Measurements from ENCODE around the gene DCUN1D1. TPM values are rescaled to one million over a fixed set of nuclear protein-coding genes. Genes with fewer than 3 reads are reported as not detected.

Gene DCUN1D1
- total RNA-seq, 4 donors from 2014 or later, result 33.6 to 52.8 (median 35.0) TPM

- no peak for TF ChIP-seq POLR2A (IDR thresholded peaks at IDR 0.05)
- no peak for TF ChIP-seq CTCF (IDR thresholded peaks at IDR 0.05)
- Histone ChIP-seq H3K9me3 (no peaks in the 10 kb centered on the region), H3K36me3 (peaks cover 11 to 14% of the 10 kb centered on the region in 2 donors), H3K27me3 (no peaks in the 10 kb centered on the region), H3K27ac (no peak overlapping the region), H3K4me3 (replicated peaks in 1 of 3) (no peak overlapping the region), H3K4me1 (peaks cover 0 to 2% of the 10 kb centered on the region in 2 donors)
- WGBS, 2 donors, result 96 to 97% methylated on average over 3 of the region's 3 CpGs
- no peak for DNase-seq
- intact Hi-C loops (cut with DNase I), result no loop called here
Measured at GRCh38 chr3:182941719-182942118, 38.6 kb downstream of the DCUN1D1 start.

GRCh38 chr3:182940266-182940808, 40.0 kb downstream of the DCUN1D1 start:
- intact Hi-C loops (cut with DNase I), result no loop called here
- Histone ChIP-seq H3K27me3 (no peaks in the 10 kb centered on the region), H3K4me3 (replicated peaks in 1 of 3) (no peak overlapping the region), H3K9me3 (no peaks in the 10 kb centered on the region), H3K36me3 (peaks cover 1 to 2% of the 10 kb centered on the region in 2 donors), H3K4me1 (peaks cover 9 to 12% of the 10 kb centered on the region in 2 donors), H3K27ac (no peak overlapping the region)
- DNase-seq, result no peak
- 91% methylated on average over 4 of the region's 4 CpGs for WGBS, 2 donors
- TF ChIP-seq POLR2A (IDR thresholded peaks at IDR 0.05), result no peak
- no peak for TF ChIP-seq CTCF (IDR thresholded peaks at IDR 0.05)

- H3K27me3 ChIP-seq, result no peaks in the 10 kb centered on the region
- no peaks in the 10 kb centered on the region for H3K9me3 ChIP-seq
- TF ChIP-seq CTCF (IDR thresholded peaks at IDR 0.05) (no peak), POLR2A (IDR thresholded peaks at IDR 0.05) (no peak)
- no peak overlapping the region for H3K4me3 ChIP-seq (replicated peaks in 1 of 3)
- no peak for DNase-seq
- H3K27ac ChIP-seq, result no peak overlapping the region
- intact Hi-C loops (cut with DNase I), result no loop called here
- WGBS, 2 donors, result 75 to 80% methylated on average over 3 of the region's 3 CpGs
- H3K36me3 ChIP-seq, result no peaks in the 10 kb centered on the region
- peaks cover 11 to 12% of the 10 kb centered on the region in 2 donors for H3K4me1 ChIP-seq
Measured at GRCh38 chr3:182937293-182938051, 42.9 kb downstream of the DCUN1D1 start.

- 91 to 92% methylated on average over 1 of the region's 1 CpG for WGBS, 2 donors
- no peaks in the 10 kb centered on the region for H3K36me3 ChIP-seq
Measured at GRCh38 chr3:182936918-182937285, 43.4 kb downstream of the DCUN1D1 start.

More at GRCh38 chr3:182936918-182937285, 43.4 kb downstream of the DCUN1D1 start:
- no peak for DNase-seq
- H3K4me3 ChIP-seq (replicated peaks in 1 of 3), result no peak overlapping the region
- H3K4me1 ChIP-seq, result peaks cover 11 to 12% of the 10 kb centered on the region in 2 donors
- no peak overlapping the region for H3K27ac ChIP-seq
- TF ChIP-seq POLR2A (IDR thresholded peaks at IDR 0.05) (no peak), CTCF (IDR thresholded peaks at IDR 0.05) (no peak)
- intact Hi-C loops (cut with DNase I), result no loop called here
- H3K9me3 ChIP-seq, result no peaks in the 10 kb centered on the region
- H3K27me3 ChIP-seq, result no peaks in the 10 kb centered on the region

Measured in thyroid gland (tissue), 4 donors.